Activated naive CD8-positive, alpha-beta T cell (primary cell): Measurements from ENCODE around the gene CPNE5.

Source experiments
- H3K27ac Mint-ChIP-seq: one replicate; pipeline ENCODE4 v1.8.0; 2021; ENCODE audit warnings: mixed read lengths
- H3K27me3 Mint-ChIP-seq: one replicate; pipeline ENCODE4 v1.8.0; 2021; ENCODE audit warnings: mixed read lengths
- H3K36me3 Mint-ChIP-seq: one replicate; pipeline ENCODE4 v1.8.0; 2021; ENCODE audit warnings: mixed read lengths
- H3K4me1 Mint-ChIP-seq: one replicate; pipeline ENCODE4 v1.8.0; 2021; ENCODE audit warnings: low read depth, mixed read lengths
- H3K4me3 Mint-ChIP-seq: one replicate; pipeline ENCODE4 v1.8.0; 2021; ENCODE audit warnings: mild to moderate bottlenecking, mixed read lengths
- H3K9me3 Mint-ChIP-seq: one replicate; pipeline ENCODE4 v1.8.0; 2021; ENCODE audit warnings: low read depth, mixed read lengths

Gene CPNE5

DNA sequence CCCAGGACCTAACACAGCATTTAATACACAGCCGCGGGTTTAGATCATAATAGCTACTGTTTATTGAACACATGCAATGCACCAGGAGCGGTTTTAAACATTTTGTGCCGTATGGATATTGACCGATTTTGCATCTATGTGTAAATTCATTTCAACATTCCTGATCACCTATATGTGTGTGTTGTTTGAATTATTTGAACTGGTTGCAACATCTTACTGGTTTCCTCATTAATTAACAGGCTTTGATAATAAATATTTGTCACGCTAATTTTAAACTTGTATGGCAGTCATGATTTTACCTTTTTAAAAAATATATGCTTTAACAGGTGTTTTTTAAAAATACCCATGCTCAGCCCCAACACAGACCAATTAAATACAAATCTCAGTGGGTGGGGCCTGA lies 35.8 kb downstream of the CPNE5 start:
- peaks cover 2% of the 10 kb centered on the region for H3K27me3 Mint-ChIP-seq
- H3K9me3 Mint-ChIP-seq = no peaks in the 10 kb centered on the region
- H3K36me3 Mint-ChIP-seq = no peaks in the 10 kb centered on the region
- H3K27ac Mint-ChIP-seq = no peak overlapping the region
- no peaks in the 10 kb centered on the region for H3K4me1 Mint-ChIP-seq
- H3K4me3 Mint-ChIP-seq = no peak overlapping the region

DNA sequence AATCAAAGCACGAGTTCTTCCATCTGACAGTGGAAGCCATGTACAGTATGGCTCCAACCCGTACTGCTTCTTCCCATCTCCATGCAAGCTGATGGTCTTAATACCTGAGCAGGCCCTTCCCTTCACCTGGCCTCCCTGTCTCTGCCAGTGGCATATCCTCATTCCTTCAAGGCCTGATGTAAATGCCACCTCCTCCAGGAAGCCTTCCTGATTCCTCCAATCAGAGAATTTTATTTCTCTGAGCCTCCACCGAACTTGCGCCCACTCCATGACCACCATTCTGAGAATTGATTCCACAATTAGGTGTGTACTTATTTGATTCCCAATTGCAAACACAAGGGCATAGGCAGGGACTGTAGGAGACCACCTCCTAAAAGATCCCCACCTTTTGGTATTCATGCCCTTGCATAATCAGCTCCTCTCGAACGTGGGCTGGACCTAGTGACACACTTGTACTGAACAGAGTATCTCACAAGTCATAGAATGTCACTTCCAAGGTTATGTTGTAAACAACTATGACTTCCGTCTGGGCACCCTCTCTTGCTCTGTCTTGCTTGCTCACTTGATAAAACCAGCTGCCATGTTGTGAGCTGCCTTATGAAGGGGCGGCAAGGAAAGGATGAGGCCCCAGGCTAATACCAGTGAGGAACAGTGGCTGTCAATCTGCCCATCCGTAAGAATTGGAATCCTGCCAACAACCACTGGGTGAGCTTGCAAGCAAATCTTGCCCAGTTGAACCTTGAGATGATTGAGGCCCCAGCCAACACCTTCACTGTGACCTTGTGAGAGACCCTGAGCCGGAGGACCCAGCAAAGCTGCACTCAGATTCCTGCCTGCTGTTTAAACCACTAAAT lies 38.8 kb downstream of the CPNE5 start:
- Mint-ChIP-seq H3K27ac (no peak overlapping the region), H3K9me3 (no peaks in the 10 kb centered on the region), H3K4me1 (no peaks in the 10 kb centered on the region), H3K27me3 (no peaks in the 10 kb centered on the region), H3K36me3 (no peaks in the 10 kb centered on the region), H3K4me3 (no peak overlapping the region)

DNA sequence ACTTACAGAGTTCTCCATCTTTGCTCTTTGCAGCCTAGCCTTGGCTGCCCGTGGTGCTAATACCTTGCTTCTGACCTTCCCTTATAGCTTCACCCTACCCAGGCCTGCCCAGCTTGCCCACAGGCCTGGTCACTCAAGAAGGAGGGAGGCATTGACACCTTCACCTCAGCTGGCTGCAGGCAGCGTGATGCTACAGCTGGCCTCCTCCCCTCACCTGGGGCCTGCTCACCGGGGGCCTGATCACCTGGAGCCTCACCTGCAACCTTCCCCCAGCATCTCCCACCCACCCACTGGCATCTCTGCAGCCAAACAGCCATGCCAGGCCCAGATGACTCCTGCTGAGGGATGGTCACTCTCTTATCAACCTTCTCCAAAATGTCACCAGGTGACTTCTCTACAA lies 40.4 kb downstream of the CPNE5 start:
- no peaks in the 10 kb centered on the region for H3K36me3 Mint-ChIP-seq
- no peaks in the 10 kb centered on the region for H3K9me3 Mint-ChIP-seq
- H3K4me1 Mint-ChIP-seq = no peaks in the 10 kb centered on the region
- H3K27me3 Mint-ChIP-seq = no peaks in the 10 kb centered on the region
- H3K4me3 Mint-ChIP-seq = no peak overlapping the region
- no peak overlapping the region for H3K27ac Mint-ChIP-seq

DNA sequence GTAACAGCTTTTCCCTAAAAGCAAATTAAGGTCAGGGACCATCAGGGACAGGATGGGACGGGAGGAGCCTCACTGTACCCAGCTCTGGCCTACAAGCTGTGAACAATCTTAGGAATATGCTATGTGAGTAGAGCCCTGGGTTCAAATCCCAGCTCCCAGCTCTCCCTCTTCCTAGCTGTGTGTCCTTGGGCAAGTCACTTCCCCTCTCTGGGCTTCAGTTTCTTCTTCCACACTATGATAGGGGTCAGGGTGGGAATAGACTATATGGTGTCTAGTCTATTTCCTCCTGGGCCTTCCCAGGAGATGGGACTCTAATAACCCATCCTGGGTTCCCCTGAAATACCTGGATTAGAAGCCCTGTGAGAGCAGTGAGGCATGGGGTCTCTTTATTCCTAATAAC lies 41.6 kb downstream of the CPNE5 start:
- Mint-ChIP-seq H3K9me3 (no peaks in the 10 kb centered on the region), H3K4me1 (no peaks in the 10 kb centered on the region), H3K27me3 (no peaks in the 10 kb centered on the region), H3K4me3 (no peak overlapping the region), H3K36me3 (no peaks in the 10 kb centered on the region), H3K27ac (no peak overlapping the region)

DNA sequence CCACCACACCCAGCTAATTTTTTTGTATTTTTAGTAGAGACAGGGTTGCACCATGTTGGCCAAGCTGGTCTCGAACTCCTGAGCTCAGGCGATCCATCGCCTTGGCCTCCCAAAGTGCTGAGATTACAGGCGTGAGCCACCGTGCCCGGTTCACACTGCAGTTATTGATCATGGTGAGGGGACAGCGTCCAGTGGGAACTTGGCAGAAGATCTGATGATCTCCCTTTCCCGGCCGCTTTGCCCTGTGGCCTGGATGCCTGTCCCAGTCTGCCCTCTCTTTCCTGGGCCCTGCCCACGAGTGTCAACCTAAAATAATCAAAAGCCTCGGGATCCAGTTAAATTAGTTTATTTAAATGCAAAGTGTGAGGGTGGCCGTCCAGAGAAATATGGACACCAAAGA lies 42.2 kb downstream of the CPNE5 start:
- Mint-ChIP-seq H3K9me3 (no peaks in the 10 kb centered on the region), H3K4me1 (no peaks in the 10 kb centered on the region), H3K27ac (no peak overlapping the region), H3K4me3 (no peak overlapping the region), H3K27me3 (no peaks in the 10 kb centered on the region), H3K36me3 (no peaks in the 10 kb centered on the region)

DNA sequence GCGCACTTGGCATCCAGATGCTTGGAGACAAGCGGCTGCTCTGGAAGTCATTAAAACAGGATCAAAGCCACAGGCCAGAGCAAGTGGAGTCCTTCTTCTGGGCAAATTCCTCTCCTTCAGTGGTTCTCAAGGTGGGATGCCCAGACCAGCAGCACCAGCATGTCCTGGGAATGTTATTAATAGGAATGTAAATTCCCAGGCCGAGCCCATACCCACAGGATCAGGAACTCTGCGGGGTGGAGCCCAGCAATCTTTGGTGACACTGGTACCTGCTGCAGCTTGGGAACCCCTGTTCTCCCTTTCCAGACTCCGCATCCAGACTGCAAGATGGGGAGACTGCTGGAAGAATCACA lies 44.6 kb downstream of the CPNE5 start:
- H3K36me3 Mint-ChIP-seq = no peaks in the 10 kb centered on the region
- no peak overlapping the region for H3K4me3 Mint-ChIP-seq
- no peaks in the 10 kb centered on the region for H3K9me3 Mint-ChIP-seq
- no peaks in the 10 kb centered on the region for H3K27me3 Mint-ChIP-seq
- H3K4me1 Mint-ChIP-seq = no peaks in the 10 kb centered on the region
- H3K27ac Mint-ChIP-seq = no peak overlapping the region

DNA sequence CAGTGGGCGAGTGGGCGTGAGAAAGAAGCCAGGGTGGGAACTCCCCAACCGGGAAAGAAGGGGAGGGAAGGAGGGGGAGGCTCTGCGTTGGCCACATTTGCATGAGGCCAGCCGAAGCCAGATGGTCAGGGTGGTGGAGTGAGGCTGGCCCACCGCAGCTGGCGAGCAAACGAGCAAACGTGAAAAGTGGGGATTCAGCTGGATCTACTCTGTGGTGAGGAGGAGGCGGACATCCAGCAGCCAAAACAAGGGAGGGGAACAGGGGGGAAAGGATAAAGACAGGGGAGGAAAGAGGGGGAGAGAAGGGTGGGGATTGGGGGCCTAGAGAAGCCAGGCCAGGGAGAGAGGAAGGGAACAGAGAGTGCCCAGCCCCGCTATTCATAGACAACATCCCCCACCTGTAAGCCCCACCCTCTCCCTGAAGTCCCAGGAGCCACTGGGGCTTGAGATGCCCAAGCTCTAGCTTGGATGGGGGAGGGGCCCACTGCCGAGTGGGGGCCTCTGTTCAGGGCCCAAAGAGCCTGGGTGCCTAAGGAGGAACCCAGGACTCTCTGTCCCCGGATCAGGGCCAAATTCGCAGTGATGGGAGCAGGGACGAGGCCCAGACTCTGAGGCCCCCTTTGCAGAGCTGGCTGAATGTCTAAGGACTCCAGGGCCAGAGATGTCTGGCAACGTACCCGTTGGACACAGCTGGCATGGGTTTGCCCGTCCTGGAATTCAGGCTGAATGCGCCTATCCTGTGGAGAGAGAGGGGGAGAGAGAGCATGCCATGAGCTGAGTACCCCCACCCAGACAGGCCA lies 45.1 kb downstream of the CPNE5 start:
- Mint-ChIP-seq H3K27me3 (no peaks in the 10 kb centered on the region), H3K36me3 (no peaks in the 10 kb centered on the region), H3K9me3 (no peaks in the 10 kb centered on the region)

DNA sequence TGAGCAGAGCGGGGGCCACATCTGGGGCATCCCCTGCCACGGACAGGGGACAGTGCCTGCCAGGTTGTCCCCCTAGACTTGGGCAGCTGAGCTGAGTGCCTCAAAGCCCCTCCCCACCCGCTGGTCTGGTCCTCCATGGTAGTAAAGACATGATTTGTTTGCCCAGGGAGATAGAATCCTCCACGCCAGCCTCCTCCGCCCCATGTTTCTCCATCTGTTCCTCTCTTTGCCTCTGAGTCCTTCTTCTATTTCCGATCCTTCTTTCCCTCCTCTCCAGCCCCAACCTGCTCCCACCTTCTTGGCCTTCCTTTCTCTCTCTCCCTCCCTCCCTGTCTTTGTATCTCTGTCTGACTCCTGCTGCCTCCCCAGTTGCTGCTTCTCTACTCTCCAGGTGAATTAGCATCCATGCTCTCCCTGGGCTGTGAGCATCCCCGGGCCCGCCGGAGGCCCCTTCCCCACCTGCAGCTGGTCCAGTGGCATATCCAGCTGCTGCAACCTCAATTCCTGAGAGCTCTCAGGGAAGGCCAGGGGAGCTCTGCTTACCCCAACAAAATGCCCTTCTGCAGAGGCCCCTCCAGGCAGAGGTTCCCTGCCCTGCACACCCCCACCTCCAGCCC lies 45.8 kb downstream of the CPNE5 start:
- H3K4me1 Mint-ChIP-seq = peaks cover 7% of the 10 kb centered on the region
- H3K27ac Mint-ChIP-seq = no peak overlapping the region
- no peaks in the 10 kb centered on the region for H3K27me3 Mint-ChIP-seq
- H3K9me3 Mint-ChIP-seq = no peaks in the 10 kb centered on the region
- no peak overlapping the region for H3K4me3 Mint-ChIP-seq
- H3K36me3 Mint-ChIP-seq = no peaks in the 10 kb centered on the region

More for the DNA sequence above, 45.1 kb downstream of the CPNE5 start:
- Mint-ChIP-seq H3K4me3 (no peak overlapping the region), H3K4me1 (peaks cover under 1% of the 10 kb centered on the region), H3K27ac (no peak overlapping the region)

DNA sequence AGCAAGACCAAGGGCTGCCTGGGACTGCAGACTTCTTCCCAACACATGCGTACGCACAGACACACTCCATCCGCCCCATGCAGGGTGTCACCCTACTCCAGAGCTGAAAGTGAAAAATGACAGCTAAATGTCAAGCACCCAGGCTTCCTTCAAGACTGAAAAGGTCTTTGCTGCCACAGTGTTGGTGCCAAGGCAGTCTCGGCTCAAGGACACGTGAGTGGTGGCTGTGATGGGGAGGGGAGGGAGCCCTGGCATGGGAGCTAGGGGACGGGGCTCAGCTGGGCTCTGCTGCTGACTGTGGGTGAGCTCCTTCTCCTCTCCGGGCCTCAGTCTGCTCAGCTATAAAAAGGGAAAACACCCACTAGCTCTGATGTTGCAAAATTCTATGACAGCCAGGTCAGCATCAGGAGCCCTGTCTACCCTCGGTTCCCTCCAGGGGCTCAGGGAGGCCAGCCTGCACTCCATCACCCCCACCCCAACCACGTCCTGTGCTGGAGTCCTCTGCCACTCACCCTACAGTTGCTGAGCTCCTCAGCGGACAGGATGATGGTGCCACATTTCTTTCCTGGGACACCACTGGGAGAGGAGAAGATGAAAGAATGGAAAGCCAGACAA lies 47.6 kb downstream of the CPNE5 start:
- no peak overlapping the region for H3K27ac Mint-ChIP-seq
- no peak overlapping the region for H3K4me3 Mint-ChIP-seq
- peaks cover 1% of the 10 kb centered on the region for H3K27me3 Mint-ChIP-seq
- peaks cover 7% of the 10 kb centered on the region for H3K4me1 Mint-ChIP-seq
- no peaks in the 10 kb centered on the region for H3K36me3 Mint-ChIP-seq
- peaks cover 3% of the 10 kb centered on the region for H3K9me3 Mint-ChIP-seq

DNA sequence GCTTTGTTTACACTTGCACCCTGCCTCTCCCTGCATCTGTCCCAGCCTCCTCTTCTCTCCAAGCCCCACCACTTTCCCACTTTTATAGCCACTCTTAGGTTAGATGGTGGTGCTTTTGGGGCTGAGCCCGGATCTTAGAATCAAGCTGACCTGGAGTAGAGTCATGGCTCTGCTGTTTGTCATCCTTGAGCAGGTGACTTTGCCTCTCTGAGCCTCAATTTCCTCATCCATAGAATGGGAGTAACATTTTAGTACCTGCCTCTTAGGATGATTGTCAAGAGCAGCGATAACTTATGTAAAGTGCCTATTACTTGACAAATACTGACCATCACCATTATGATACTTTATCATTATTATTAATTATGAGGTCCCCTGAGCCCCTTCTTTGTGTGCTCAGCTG lies 48.2 kb downstream of the CPNE5 start:
- Mint-ChIP-seq H3K27me3 (peaks cover 1% of the 10 kb centered on the region), H3K36me3 (no peaks in the 10 kb centered on the region), H3K4me3 (no peak overlapping the region), H3K27ac (no peak overlapping the region), H3K9me3 (peaks cover 3% of the 10 kb centered on the region), H3K4me1 (peaks cover 7% of the 10 kb centered on the region)

DNA sequence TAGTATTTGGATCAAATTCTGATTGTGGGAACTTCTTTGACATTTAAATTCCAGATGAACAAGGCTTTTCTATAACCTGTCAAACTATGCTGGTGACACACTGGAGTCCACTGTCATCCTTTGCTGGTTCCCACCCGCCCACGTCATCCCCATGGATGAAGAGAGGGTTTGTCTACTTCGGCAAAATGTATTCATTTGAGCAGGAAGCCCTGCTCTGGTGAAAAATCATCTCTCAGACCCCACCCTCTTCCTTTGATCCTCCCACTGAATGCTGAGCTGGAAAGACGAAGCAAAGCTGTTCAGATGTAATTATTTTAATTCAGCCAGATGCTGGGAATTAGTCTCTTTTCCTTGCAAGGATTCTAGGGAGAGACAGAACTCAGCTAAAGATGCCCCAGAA lies 50.5 kb downstream of the CPNE5 start:
- Mint-ChIP-seq H3K4me1 (peaks cover 7% of the 10 kb centered on the region), H3K36me3 (no peaks in the 10 kb centered on the region), H3K4me3 (no peak overlapping the region), H3K9me3 (peaks cover 3% of the 10 kb centered on the region), H3K27ac (no peak overlapping the region), H3K27me3 (peaks cover 1% of the 10 kb centered on the region)

DNA sequence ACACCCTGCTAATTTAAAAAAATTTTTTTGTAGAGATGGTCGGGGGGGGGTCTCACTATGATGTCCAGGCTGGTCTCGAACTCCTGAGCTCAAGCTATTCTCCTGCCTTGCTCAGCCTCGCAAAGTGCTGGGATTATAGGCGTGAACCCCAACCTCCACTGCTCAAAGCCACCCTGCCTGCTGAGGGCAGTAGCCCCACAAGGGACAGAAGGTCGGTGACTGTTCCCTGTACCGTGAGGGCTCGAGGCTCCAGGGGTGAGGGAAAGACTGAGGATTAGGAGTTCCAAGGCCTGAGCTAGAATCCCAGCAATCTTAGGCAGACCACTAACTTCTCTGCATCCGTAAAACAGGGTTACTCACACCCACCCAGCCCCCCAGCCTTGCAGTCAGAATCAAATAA lies 51.1 kb downstream of the CPNE5 start:
- Mint-ChIP-seq H3K4me1 (peaks cover 7% of the 10 kb centered on the region), H3K4me3 (no peak overlapping the region), H3K27me3 (peaks cover 1% of the 10 kb centered on the region), H3K36me3 (no peaks in the 10 kb centered on the region), H3K27ac (no peak overlapping the region), H3K9me3 (peaks cover 3% of the 10 kb centered on the region)

DNA sequence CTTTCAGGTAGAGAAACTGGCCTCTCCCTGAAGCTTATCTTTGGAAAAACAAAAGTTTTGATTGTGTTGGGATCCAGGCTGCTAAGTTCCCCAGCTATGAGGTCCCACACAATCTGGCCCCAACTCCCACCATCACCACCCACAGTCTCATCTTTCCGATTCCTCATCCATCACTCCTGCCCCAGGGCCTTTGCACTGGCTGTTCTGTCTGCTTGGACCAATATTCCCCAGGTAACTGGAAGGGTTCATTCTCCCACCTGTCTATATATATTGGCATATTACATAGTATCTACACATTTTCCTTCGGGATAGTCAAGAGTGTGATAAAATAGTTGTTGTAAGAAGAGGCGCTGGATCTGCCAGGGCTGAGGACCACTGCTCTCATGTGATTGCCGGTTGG lies 52.0 kb downstream of the CPNE5 start:
- H3K4me3 Mint-ChIP-seq = no peak overlapping the region
- H3K27ac Mint-ChIP-seq = no peak overlapping the region
- H3K9me3 Mint-ChIP-seq = peaks cover 3% of the 10 kb centered on the region
- peaks cover 7% of the 10 kb centered on the region for H3K4me1 Mint-ChIP-seq
- H3K36me3 Mint-ChIP-seq = no peaks in the 10 kb centered on the region
- H3K27me3 Mint-ChIP-seq = peaks cover 1% of the 10 kb centered on the region

DNA sequence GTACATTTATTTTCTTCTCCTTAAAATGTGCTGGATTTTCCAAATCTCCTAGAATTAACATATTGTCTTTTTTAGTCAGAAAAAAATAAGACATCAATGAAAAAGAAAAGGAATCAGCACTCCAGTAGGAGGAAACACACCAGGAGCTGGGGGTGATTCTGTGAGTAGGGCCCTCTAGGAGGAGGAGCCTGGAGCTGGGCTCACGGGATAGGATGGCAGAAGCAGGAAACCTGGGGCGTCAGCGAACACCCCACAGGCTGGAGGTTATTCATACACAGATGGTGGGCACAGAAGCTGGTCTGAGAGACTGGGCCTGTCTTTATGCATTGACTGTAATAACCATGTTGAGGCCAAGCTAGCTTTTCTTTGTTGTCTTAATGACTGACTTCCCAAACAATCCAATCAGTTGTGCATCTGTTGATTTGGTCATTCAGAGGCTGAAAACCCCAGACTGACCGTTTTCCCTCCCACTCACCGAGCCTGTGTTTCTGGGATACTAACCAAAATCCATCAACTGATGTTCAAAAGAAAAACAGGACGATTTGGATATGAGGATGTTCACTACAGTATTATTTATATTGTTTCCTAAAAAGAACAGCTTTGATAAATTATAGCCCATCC lies 53.1 kb downstream of the CPNE5 start:
- H3K27me3 Mint-ChIP-seq = peaks cover 1% of the 10 kb centered on the region
- peaks cover 3% of the 10 kb centered on the region for H3K9me3 Mint-ChIP-seq
- no peak overlapping the region for H3K27ac Mint-ChIP-seq
- H3K4me1 Mint-ChIP-seq = peaks cover 7% of the 10 kb centered on the region
- H3K4me3 Mint-ChIP-seq = no peak overlapping the region
- no peaks in the 10 kb centered on the region for H3K36me3 Mint-ChIP-seq

DNA sequence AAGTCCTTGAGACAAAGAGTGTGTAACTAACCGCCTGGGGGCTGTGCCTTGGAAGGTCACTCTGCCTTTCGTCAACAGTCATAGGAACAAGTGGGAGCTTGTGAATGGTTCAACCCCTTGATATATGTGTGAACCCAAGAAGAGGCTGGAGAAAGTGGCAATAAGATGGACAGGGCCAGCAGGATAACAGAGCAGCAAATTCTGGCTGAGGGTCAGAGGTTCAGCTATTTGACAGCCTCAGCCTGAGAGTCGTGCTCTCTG lies 54.9 kb downstream of the CPNE5 start:
- no peak overlapping the region for H3K4me3 Mint-ChIP-seq
- H3K36me3 Mint-ChIP-seq = no peaks in the 10 kb centered on the region
- H3K4me1 Mint-ChIP-seq = peaks cover 7% of the 10 kb centered on the region
- H3K27ac Mint-ChIP-seq = no peak overlapping the region
- peaks cover 1% of the 10 kb centered on the region for H3K27me3 Mint-ChIP-seq
- peaks cover 3% of the 10 kb centered on the region for H3K9me3 Mint-ChIP-seq
